ENCODE data around the gene SHOX.
"Not testable (repeated sequence)": the region's sequence is repeated elsewhere in the genome, so short reads cannot be mapped to it uniquely, and the experiment has no call there.

Gene SHOX

GRCh38 chrX:637660-638481, 7.3 kb downstream of the SHOX start:
- DNase-seq (ENCODE audit: low read depth in 2 of 2) = no peak

- DNase-seq (ENCODE audit: low read depth in 2 of 2) = no peak
Observed at GRCh38 chrX:638482-639131, 8.0 kb downstream of the SHOX start.

- DNase-seq (ENCODE audit: low read depth in 2 of 2) = no peak
Observed at GRCh38 chrX:639151-639550, 8.6 kb downstream of the SHOX start.

GRCh38 chrX:640641-641040, 10.1 kb downstream of the SHOX start:
- DNase-seq (ENCODE audit: low read depth in 2 of 2) = no peak

GRCh38 chrX:641671-642435, 11.3 kb downstream of the SHOX start:
- no peak for DNase-seq (ENCODE audit: low read depth in 2 of 2)

- no peak for DNase-seq (ENCODE audit: low read depth in 2 of 2)
Observed at GRCh38 chrX:642436-643240, 12.0 kb downstream of the SHOX start.

- no peak for DNase-seq (ENCODE audit: low read depth in 2 of 2)
Observed at GRCh38 chrX:643241-643595, 12.6 kb downstream of the SHOX start.

GRCh38 chrX:643911-644303, 13.3 kb downstream of the SHOX start:
- no peak for DNase-seq (ENCODE audit: low read depth in 2 of 2)

GRCh38 chrX:644304-645281, 14.0 kb downstream of the SHOX start:
- no peak for DNase-seq (ENCODE audit: low read depth in 2 of 2)

- no peak for DNase-seq (ENCODE audit: low read depth in 2 of 2)
Observed at GRCh38 chrX:646228-646495, 15.6 kb downstream of the SHOX start.

GRCh38 chrX:646796-647195, 16.2 kb downstream of the SHOX start:
- no peak for DNase-seq (ENCODE audit: low read depth in 2 of 2)

- no peak for DNase-seq (ENCODE audit: low read depth in 2 of 2)
Observed at GRCh38 chrX:649166-649565, 18.6 kb downstream of the SHOX start.

- DNase-seq (ENCODE audit: low read depth in 2 of 2) = no peak
Observed at GRCh38 chrX:650324-650723, 19.7 kb downstream of the SHOX start.

GRCh38 chrX:650811-651210, 20.2 kb downstream of the SHOX start:
- DNase-seq (ENCODE audit: low read depth in 2 of 2) = no peak

GRCh38 chrX:651922-652321, 21.3 kb downstream of the SHOX start:
- DNase-seq (ENCODE audit: low read depth in 2 of 2) = not testable (repeated sequence)

- DNase-seq (ENCODE audit: low read depth in 2 of 2) = no peak
Observed at GRCh38 chrX:652341-652741, 21.8 kb downstream of the SHOX start.

- DNase-seq (ENCODE audit: low read depth in 2 of 2) = no peak
Observed at GRCh38 chrX:653306-653705, 22.7 kb downstream of the SHOX start.

GRCh38 chrX:661154-661553, 30.6 kb downstream of the SHOX start:
- DNase-seq (ENCODE audit: low read depth in 2 of 2) = no peak

- no peak for DNase-seq (ENCODE audit: low read depth in 2 of 2)
Observed at GRCh38 chrX:662126-662525, 31.5 kb downstream of the SHOX start.

- no peak for DNase-seq (ENCODE audit: low read depth in 2 of 2)
Observed at GRCh38 chrX:663841-664240, 33.2 kb downstream of the SHOX start.
